OCI-LY3 (cell line): ENCODE measurements around the gene C19orf25.

Experiments used
- H2AFZ ChIP-seq: fragments of 200-600, 300-600 bp; shearing (Covaris generic); 2 replicates; pipeline ENCODE4 v1.6.0; 2014; ENCODE audit warnings: antibody characterized with exemption, low read depth, low read length
- H3K27ac ChIP-seq: fragments of 200-600, 300-600 bp; sonication (generic); 2 replicates; pipeline ENCODE4 v1.5.1; 2014; ENCODE audit warnings: mild to moderate bottlenecking, low read length, moderate library complexity, mixed read lengths
- H3K27me3 ChIP-seq: fragments of 200-600, 300-600 bp; sonication (generic); 2 replicates; pipeline ENCODE4 v1.6.1; 2014; ENCODE audit warnings: low read depth, low read length, mixed read lengths
- H3K36me3 ChIP-seq: fragments of 200-600, 300-600 bp; sonication (generic); replicated peaks from 2 replicates; pipeline ENCODE3; 2014; ENCODE audit warnings: low read depth, low read length, mixed read lengths
- H3K4me1 ChIP-seq: fragments of 300-600, 200-600 bp; sonication (generic); 2 replicates; pipeline ENCODE4 v1.6.1; 2014; ENCODE audit warnings: low read length, mixed read lengths
- H3K4me2 ChIP-seq: fragments of 200-600, 300-600 bp; sonication (generic); 2 replicates; pipeline ENCODE4 v1.6.1; 2014; ENCODE audit warnings: low read length, mixed read lengths
- H3K4me3 ChIP-seq: fragments of 300-600, 200-600 bp; sonication (generic); 2 replicates; pipeline ENCODE4 v1.5.1; 2014; ENCODE audit warnings: antibody characterized with exemption, mild to moderate bottlenecking, low read length, moderate library complexity
- H3K79me2 ChIP-seq: fragments of 300-600, 200-600 bp; shearing (Covaris generic); 2 replicates; pipeline ENCODE4 v1.6.1; 2014; ENCODE audit warnings: mild to moderate bottlenecking, low read length, mixed read lengths
- H3K9ac ChIP-seq: fragments of 300-600, 200-600 bp; shearing (Covaris generic); 2 replicates; pipeline ENCODE4 v1.6.0; 2014; ENCODE audit warnings: mild to moderate bottlenecking, low read length, moderate library complexity
- H3K9me3 ChIP-seq: fragments of 200-600, 300-600 bp; shearing (Covaris generic); 2 replicates; pipeline ENCODE4 v1.6.1; 2014; ENCODE audit warnings: low read length, mixed read lengths; ENCODE audit not compliant: insufficient read depth
- H4K20me1 ChIP-seq: fragments of 200-600, 300-600 bp; sonication (generic); 2 replicates; pipeline ENCODE4 v1.6.1; 2016; ENCODE audit warnings: low read length, mixed read lengths; ENCODE audit not compliant: insufficient read depth
- CTCF ChIP-seq: fragments of 200-600, 300-600 bp; sonication (generic); IDR thresholded peaks from 2 replicates; pipeline ENCODE4 v1.5.1; 2014; ENCODE audit warnings: antibody characterized with exemption, low read length, low read depth
- EZH2phosphoT487 ChIP-seq: fragments of 200-600 bp; shearing (Covaris generic); IDR thresholded peaks from 2 replicates; pipeline ENCODE4 v1.6.1; 2018; ENCODE audit warnings: antibody characterized with exemption, mixed run types, low read depth

C19orf25 gene

GRCh38 chr19:1510807-1511206, 31.8 kb upstream of the C19orf25 start:
- H3K36me3 ChIP-seq = no peaks in the 10 kb centered on the region
- no peak overlapping the region for H3K27ac ChIP-seq
- H3K4me3 ChIP-seq = no peak overlapping the region
- H3K9me3 ChIP-seq = no peaks in the 10 kb centered on the region
- no peaks in the 10 kb centered on the region for H3K79me2 ChIP-seq
- H2AFZ ChIP-seq = no peak overlapping the region
- H4K20me1 ChIP-seq = no peaks in the 10 kb centered on the region
- TF ChIP-seq EZH2phosphoT487 = no peak
- no peak for TF ChIP-seq CTCF
- no peaks in the 10 kb centered on the region for H3K27me3 ChIP-seq
- H3K9ac ChIP-seq = no peak overlapping the region
- no peaks in the 10 kb centered on the region for H3K4me1 ChIP-seq
- H3K4me2 ChIP-seq = no peak overlapping the region

GRCh38 chr19:1510442-1510806, 31.4 kb upstream of the C19orf25 start:
- Histone ChIP-seq H3K4me2 (no peak overlapping the region), H3K9me3 (no peaks in the 10 kb centered on the region)

GRCh38 chr19:1509602-1510441, 30.8 kb upstream of the C19orf25 start:
- no peaks in the 10 kb centered on the region for H3K36me3 ChIP-seq
- H3K4me1 ChIP-seq = no peaks in the 10 kb centered on the region
- H3K4me3 ChIP-seq = no peak overlapping the region
- H3K27ac ChIP-seq = no peak overlapping the region
- no peaks in the 10 kb centered on the region for H3K79me2 ChIP-seq
- TF ChIP-seq CTCF = no peak
- TF ChIP-seq EZH2phosphoT487 = no peak
- no peaks in the 10 kb centered on the region for H3K9me3 ChIP-seq
- no peak overlapping the region for H2AFZ ChIP-seq
- no peak overlapping the region for H3K9ac ChIP-seq
- no peaks in the 10 kb centered on the region for H4K20me1 ChIP-seq
- H3K27me3 ChIP-seq = no peaks in the 10 kb centered on the region
- H3K4me2 ChIP-seq = no peak overlapping the region

More at GRCh38 chr19:1510442-1510806, 31.4 kb upstream of the C19orf25 start:
- no peak overlapping the region for H2AFZ ChIP-seq
- no peak overlapping the region for H3K9ac ChIP-seq
- no peaks in the 10 kb centered on the region for H3K36me3 ChIP-seq
- no peak overlapping the region for H3K4me3 ChIP-seq
- no peaks in the 10 kb centered on the region for H4K20me1 ChIP-seq
- H3K4me1 ChIP-seq = no peaks in the 10 kb centered on the region
- H3K27me3 ChIP-seq = no peaks in the 10 kb centered on the region
- TF ChIP-seq EZH2phosphoT487 = no peak
- no peak for TF ChIP-seq CTCF
- H3K79me2 ChIP-seq = no peaks in the 10 kb centered on the region
- no peak overlapping the region for H3K27ac ChIP-seq

GRCh38 chr19:1508507-1508856, 29.5 kb upstream of the C19orf25 start:
- Histone ChIP-seq H3K9me3 (no peaks in the 10 kb centered on the region), H3K79me2 (no peaks in the 10 kb centered on the region), H3K4me1 (no peaks in the 10 kb centered on the region), H3K36me3 (no peaks in the 10 kb centered on the region), H3K4me2 (no peak overlapping the region), H2AFZ (no peak overlapping the region), H3K9ac (no peak overlapping the region), H4K20me1 (no peaks in the 10 kb centered on the region), H3K27me3 (peaks cover 4% of the 10 kb centered on the region; the same call in 1 of the 2 replicates), H3K27ac (no peak overlapping the region), H3K4me3 (no peak overlapping the region)
- TF ChIP-seq EZH2phosphoT487 (no peak), CTCF (no peak)
